ENCODE results near the gene SCTR. TPM values are rescaled to one million over a fixed set of nuclear protein-coding genes. Genes with fewer than 3 reads are reported as not detected.

The SCTR gene
- total RNA-seq, 1 experiment from 2014 or later: not detected

DNA sequence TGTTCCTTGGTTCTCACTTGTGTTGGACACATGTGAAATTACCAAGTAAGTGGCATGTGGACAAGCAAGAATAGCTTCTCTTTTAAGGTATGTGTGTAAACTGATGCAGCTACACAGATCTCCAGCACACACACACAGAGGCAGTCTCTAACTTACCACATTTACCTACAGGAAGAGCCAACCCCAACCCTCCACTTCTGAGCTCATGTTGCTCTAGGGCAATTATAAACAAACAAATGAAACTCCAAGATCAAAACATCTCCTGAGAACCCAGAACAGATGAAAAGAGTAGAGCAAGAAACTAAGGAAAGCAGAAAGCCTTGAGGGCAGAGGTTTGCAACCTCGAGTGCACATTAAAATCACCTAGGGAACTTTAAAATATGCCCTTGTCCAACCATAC, 108.7 kb downstream of the SCTR start:
- intact Hi-C loops (cut with micrococcal nuclease): no loop called here
- no peak overlapping the region for H3K4me3 Mint-ChIP-seq (ENCODE audit: unreplicated experiment)
- H3K4me1 Mint-ChIP-seq (ENCODE audit: insufficient read depth, unreplicated experiment): no peaks in the 10 kb centered on the region
- no peaks in the 10 kb centered on the region for H3K27me3 Mint-ChIP-seq (ENCODE audit: insufficient read depth, unreplicated experiment)
- ChIA-PET POLR2A (interaction anchor here (0.6 kb wide), 1 partner anchor 42 kb away, joined by 3 read pairs; no protein-coding TSS in a partner anchor), CTCF (interaction anchor here (1.8 to 4.1 kb wide), 3 partner anchors 9 to 60 kb away, joined by 7 to 41 read pairs (median 11); no protein-coding TSS in a partner anchor)
- H3K27ac Mint-ChIP-seq (ENCODE audit: low read depth, unreplicated experiment): no peak overlapping the region
- no peak for DNase-seq (ENCODE audit: unreplicated experiment)
- BruUV-seq (replicated peaks): no TSS peak
- H3K9me3 Mint-ChIP-seq (ENCODE audit: unreplicated experiment): no peaks in the 10 kb centered on the region
- no peaks in the 10 kb centered on the region for H3K36me3 Mint-ChIP-seq (ENCODE audit: insufficient read depth, unreplicated experiment)
- TF ChIP-seq, protein P1, sequence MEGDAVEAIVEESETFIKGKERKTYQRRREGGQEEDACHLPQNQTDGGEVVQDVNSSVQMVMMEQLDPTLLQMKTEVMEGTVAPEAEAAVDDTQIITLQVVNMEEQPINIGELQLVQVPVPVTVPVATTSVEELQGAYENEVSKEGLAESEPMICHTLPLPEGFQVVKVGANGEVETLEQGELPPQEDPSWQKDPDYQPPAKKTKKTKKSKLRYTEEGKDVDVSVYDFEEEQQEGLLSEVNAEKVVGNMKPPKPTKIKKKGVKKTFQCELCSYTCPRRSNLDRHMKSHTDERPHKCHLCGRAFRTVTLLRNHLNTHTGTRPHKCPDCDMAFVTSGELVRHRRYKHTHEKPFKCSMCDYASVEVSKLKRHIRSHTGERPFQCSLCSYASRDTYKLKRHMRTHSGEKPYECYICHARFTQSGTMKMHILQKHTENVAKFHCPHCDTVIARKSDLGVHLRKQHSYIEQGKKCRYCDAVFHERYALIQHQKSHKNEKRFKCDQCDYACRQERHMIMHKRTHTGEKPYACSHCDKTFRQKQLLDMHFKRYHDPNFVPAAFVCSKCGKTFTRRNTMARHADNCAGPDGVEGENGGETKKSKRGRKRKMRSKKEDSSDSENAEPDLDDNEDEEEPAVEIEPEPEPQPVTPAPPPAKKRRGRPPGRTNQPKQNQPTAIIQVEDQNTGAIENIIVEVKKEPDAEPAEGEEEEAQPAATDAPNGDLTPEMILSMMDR (IDR thresholded peaks at IDR 0.05; ENCODE audit: unreplicated experiment): no peak

DNA sequence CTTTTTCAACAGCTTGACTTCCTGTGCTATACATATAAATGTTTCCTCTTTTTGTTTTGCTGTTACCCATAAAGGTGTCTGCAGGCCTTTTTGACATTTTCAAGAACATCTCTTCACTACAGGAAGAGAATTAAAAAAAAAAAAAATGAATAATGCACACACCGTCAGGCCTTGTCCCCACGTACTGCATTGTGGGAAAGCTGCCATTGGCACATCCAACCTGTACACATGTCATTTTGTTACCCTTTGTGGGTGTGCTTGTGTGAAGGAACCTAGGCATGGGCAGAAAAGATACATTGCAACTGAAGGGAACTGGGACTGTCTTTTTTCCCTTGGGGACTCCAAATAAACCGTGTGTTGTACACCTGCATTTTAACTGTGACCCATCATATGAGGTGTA, 109.4 kb downstream of the SCTR start:
- Mint-ChIP-seq H3K36me3 (ENCODE audit: insufficient read depth, unreplicated experiment) (no peaks in the 10 kb centered on the region), H3K4me1 (ENCODE audit: insufficient read depth, unreplicated experiment) (no peaks in the 10 kb centered on the region), H3K27ac (ENCODE audit: low read depth, unreplicated experiment) (no peak overlapping the region), H3K4me3 (ENCODE audit: unreplicated experiment) (no peak overlapping the region), H3K27me3 (ENCODE audit: insufficient read depth, unreplicated experiment) (no peaks in the 10 kb centered on the region), H3K9me3 (ENCODE audit: unreplicated experiment) (no peaks in the 10 kb centered on the region)
- ChIA-PET CTCF (interaction anchor here (1.0 to 4.1 kb wide), 4 partner anchors 8 to 61 kb away, joined by 3 to 41 read pairs (median 9); no protein-coding TSS in a partner anchor), POLR2A (interaction anchor here (0.7 kb wide), 1 partner anchor 9 kb away, joined by 3 read pairs; no protein-coding TSS in a partner anchor)
- no TSS peak for BruUV-seq (replicated peaks)
- TF ChIP-seq, protein P1 (IDR thresholded peaks at IDR 0.05; ENCODE audit: unreplicated experiment): no peak
- DNase-seq (ENCODE audit: unreplicated experiment): no peak
- intact Hi-C loops (cut with micrococcal nuclease): no loop called here

DNA sequence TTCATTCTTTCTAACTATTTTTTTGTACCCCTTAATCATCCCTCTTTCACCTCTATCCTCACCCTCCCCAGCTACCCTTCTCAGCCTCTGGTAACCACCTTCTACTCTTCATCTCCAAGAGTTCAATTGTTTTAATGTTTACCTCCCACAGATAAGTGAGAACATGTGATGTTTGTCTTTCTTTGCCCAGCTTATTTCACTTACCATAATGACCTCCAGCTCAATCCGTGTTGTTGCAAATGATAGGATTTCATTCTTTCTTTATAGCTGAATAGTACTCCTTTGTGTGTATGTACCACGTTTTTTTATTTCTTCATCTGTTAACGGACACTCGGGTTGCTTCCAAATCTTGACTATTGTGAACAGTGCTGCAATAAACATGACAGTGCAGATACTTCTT, 114.8 kb downstream of the SCTR start:
- Mint-ChIP-seq H3K36me3 (ENCODE audit: insufficient read depth, unreplicated experiment) (no peaks in the 10 kb centered on the region), H3K27me3 (ENCODE audit: insufficient read depth, unreplicated experiment) (no peaks in the 10 kb centered on the region), H3K4me3 (ENCODE audit: unreplicated experiment) (no peak overlapping the region), H3K27ac (ENCODE audit: low read depth, unreplicated experiment) (no peak overlapping the region), H3K9me3 (ENCODE audit: unreplicated experiment) (no peaks in the 10 kb centered on the region), H3K4me1 (ENCODE audit: insufficient read depth, unreplicated experiment) (no peaks in the 10 kb centered on the region)
- no TSS peak for BruUV-seq (replicated peaks)
- TF ChIP-seq, protein P1 (IDR thresholded peaks at IDR 0.05; ENCODE audit: unreplicated experiment): no peak
- DNase-seq (ENCODE audit: unreplicated experiment): no peak
- ChIA-PET POLR2A (interaction anchor here (1.2 to 1.5 kb wide), 2 partner anchors 10 to 67 kb away, joined by 3 to 7 read pairs; no protein-coding TSS in a partner anchor), CTCF (interaction anchor here (0.6 to 4.7 kb wide), 16 partner anchors 10 to 250 kb away, joined by 3 to 124 read pairs (median 3); no protein-coding TSS in a partner anchor)
- intact Hi-C loops (cut with micrococcal nuclease): no loop called here

DNA sequence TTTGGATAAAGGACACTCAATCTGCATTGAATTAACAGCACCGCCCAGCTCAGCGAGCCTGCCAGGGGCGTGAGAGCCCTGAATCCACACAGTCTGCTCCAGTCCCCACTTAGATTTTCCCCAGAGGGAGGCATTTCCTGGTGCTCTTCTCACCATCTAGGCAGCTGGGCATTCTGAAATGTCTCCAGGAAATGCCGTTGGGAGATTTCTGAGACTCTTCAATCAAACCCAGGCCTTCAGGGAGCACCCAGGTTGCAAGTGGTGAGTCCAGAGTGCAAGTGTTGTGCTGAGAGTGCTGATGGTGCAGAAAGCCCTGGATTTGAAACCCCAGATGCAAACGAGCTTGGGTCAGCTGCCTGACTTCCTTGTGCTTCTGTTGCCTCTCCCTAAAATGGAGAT, 116.1 kb downstream of the SCTR start:
- Mint-ChIP-seq H3K27me3 (ENCODE audit: insufficient read depth, unreplicated experiment) (no peaks in the 10 kb centered on the region), H3K27ac (ENCODE audit: low read depth, unreplicated experiment) (no peak overlapping the region), H3K9me3 (ENCODE audit: unreplicated experiment) (no peaks in the 10 kb centered on the region), H3K36me3 (ENCODE audit: insufficient read depth, unreplicated experiment) (no peaks in the 10 kb centered on the region), H3K4me3 (ENCODE audit: unreplicated experiment) (no peak overlapping the region), H3K4me1 (ENCODE audit: insufficient read depth, unreplicated experiment) (peaks cover under 1% of the 10 kb centered on the region)
- TF ChIP-seq, protein P1 (IDR thresholded peaks at IDR 0.05; ENCODE audit: unreplicated experiment): no peak
- ChIA-PET POLR2A (no interaction called here), CTCF (interaction anchor here (0.6 to 4.7 kb wide), 24 partner anchors 9 to 1648 kb away, joined by 3 to 124 read pairs (median 4); no protein-coding TSS in a partner anchor)
- intact Hi-C loops (cut with micrococcal nuclease): no loop called here
- no TSS peak for BruUV-seq (replicated peaks)
- no peak for DNase-seq (ENCODE audit: unreplicated experiment)
